Uterus (tissue), 2 donors: ENCODE results near the gene CACNA2D2.

Experiments used
- POLR2A ChIP-seq, 2 donors: fragments of 450-650 bp; IDR thresholded peaks; one replicate each; pipeline ENCODE4 v1.6.1; 2016; ENCODE audit warnings: antibody characterized with exemption in 2 of 2, mild to moderate bottlenecking in 1 of 2, moderate library complexity in 1 of 2
- TF ChIP-seq, protein P1 (sequence below), 4 experiments: fragments of 200-600 bp in 2 of 4; fragments of 450-650 bp in 2 of 4; sonication (generic) in 2 of 4; IDR thresholded peaks; one replicate each; pipeline ENCODE4 v1.5.1; 2016 to 2019; ENCODE audit warnings: antibody characterized with exemption in 4 of 4, mild to moderate bottlenecking in 2 of 4, moderate library complexity in 1 of 4

DNA sequence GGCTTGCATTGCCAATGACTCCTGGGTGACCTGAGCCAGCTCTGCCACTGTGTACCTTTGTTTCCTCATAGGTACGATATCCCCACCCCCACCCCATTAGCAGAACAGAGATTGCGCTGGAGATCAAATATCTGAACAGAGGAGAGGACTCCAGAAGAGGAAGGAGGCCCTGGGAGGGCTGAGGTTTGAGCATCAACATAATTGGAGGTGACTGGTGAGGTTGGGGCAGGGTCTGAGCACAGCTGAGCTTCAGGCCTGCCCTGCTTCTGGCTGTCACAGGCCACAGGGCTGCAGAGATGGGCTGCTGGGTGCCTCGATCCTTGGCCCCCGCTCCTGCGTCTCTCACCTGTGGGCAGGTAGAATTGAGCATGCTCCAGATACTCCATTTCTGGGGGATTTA, 21.3 kb upstream of the CACNA2D2 start:
- no peak for TF ChIP-seq POLR2A (IDR thresholded peaks at IDR 0.05)
- TF ChIP-seq, protein P1, sequence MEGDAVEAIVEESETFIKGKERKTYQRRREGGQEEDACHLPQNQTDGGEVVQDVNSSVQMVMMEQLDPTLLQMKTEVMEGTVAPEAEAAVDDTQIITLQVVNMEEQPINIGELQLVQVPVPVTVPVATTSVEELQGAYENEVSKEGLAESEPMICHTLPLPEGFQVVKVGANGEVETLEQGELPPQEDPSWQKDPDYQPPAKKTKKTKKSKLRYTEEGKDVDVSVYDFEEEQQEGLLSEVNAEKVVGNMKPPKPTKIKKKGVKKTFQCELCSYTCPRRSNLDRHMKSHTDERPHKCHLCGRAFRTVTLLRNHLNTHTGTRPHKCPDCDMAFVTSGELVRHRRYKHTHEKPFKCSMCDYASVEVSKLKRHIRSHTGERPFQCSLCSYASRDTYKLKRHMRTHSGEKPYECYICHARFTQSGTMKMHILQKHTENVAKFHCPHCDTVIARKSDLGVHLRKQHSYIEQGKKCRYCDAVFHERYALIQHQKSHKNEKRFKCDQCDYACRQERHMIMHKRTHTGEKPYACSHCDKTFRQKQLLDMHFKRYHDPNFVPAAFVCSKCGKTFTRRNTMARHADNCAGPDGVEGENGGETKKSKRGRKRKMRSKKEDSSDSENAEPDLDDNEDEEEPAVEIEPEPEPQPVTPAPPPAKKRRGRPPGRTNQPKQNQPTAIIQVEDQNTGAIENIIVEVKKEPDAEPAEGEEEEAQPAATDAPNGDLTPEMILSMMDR (IDR thresholded peaks at IDR 0.05), result no peak
